ENCODE measurements around the gene DOK1. TPM values are rescaled to one million over a fixed set of nuclear protein-coding genes. Genes with fewer than 3 reads are reported as not detected.
A peak's percentile ranks its signal among the peaks of the same experiment; 100 is the strongest.

DOK1 gene
- total RNA-seq, 8 experiments from 2014 or later, result 1.6 to 23.0 (median 6.3) TPM

GRCh38 chr2:74585406-74586185 lies 31.1 kb downstream of the DOK1 start:
- no peaks in the 10 kb centered on the region for H3K4me1 ChIP-seq (replicated peaks in 1 of 2)
- H3K4me3 ChIP-seq, result no peak overlapping the region
- no peak for ATAC-seq (replicated peaks in 6 of 8)
- 30 to 80% (median 60%) methylated on average over 1 to 4 of the region's 4 CpGs for WGBS, 10 experiments
- in situ Hi-C loops (cut with MboI; ENCODE audit: low pct_unique_long_range_greater_than_20kb in 2 of 9, low sequenced_read_pairs in 9 of 9, unreplicated experiment in 9 of 9), result loop anchor here in 5 of 9 experiments (25.0 kb wide), 3 partner anchors 98 to 348 kb away; partner anchors contain the start of genes CCDC142 (in 3 of the 5), LBX2 (in 3 of the 5) and TTC31 (in 3 of the 5)
- no peak overlapping the region for H3K27ac ChIP-seq

GRCh38 chr2:74587664-74588277 lies 33.3 kb downstream of the DOK1 start:
- Histone ChIP-seq H3K27ac (no peak overlapping the region), H3K4me1 (replicated peaks in 1 of 2) (no peaks in the 10 kb centered on the region), H3K4me3 (no peak overlapping the region)
- WGBS, 10 experiments, result 0 to 29% (median 0%) methylated on average over 1 to 5 of the region's 6 CpGs; no CpG with 5 or more reads in 1 of the 10 experiments
- ATAC-seq (replicated peaks in 6 of 8), result peak; percentile 81 to 96 (median 92)
- in situ Hi-C loops (cut with MboI; ENCODE audit: low pct_unique_long_range_greater_than_20kb in 2 of 9, low sequenced_read_pairs in 9 of 9, unreplicated experiment in 9 of 9), result loop anchor here in 5 of 9 experiments (25.0 kb wide), 3 partner anchors 100 to 350 kb away; partner anchors contain the start of genes CCDC142 (in 3 of the 5), LBX2 (in 3 of the 5) and TTC31 (in 3 of the 5)

- in situ Hi-C loops (cut with MboI; ENCODE audit: low pct_unique_long_range_greater_than_20kb in 2 of 9, low sequenced_read_pairs in 9 of 9, unreplicated experiment in 9 of 9), result loop anchor here in 5 of 9 experiments (25.0 kb wide), 3 partner anchors 101 to 351 kb away; partner anchors contain the start of genes CCDC142 (in 3 of the 5), LBX2 (in 3 of the 5) and TTC31 (in 3 of the 5)
- no peak overlapping the region for H3K4me3 ChIP-seq
- WGBS, 10 experiments, result 0 to 78% (median 46%) methylated on average over 1 to 2 of the region's 2 CpGs
- no peak for ATAC-seq (replicated peaks in 6 of 8)
- no peaks in the 10 kb centered on the region for H3K4me1 ChIP-seq (replicated peaks in 1 of 2)
- H3K27ac ChIP-seq, result no peak overlapping the region
These were observed 34.1 kb downstream of the DOK1 start for GRCh38 chr2:74588664-74589063.

GRCh38 chr2:74593826-74594772 lies 39.6 kb downstream of the DOK1 start:
- H3K27ac ChIP-seq, result no peak overlapping the region
- 16 to 82% (median 47%) methylated on average over 1 to 4 of the region's 4 CpGs for WGBS, 10 experiments
- H3K4me1 ChIP-seq (replicated peaks in 1 of 2), result no peaks in the 10 kb centered on the region
- no peak overlapping the region for H3K4me3 ChIP-seq
- in situ Hi-C loops (cut with MboI; ENCODE audit: low pct_unique_long_range_greater_than_20kb in 2 of 9, low sequenced_read_pairs in 9 of 9, unreplicated experiment in 9 of 9), result loop anchor here in 5 of 9 experiments (25.0 kb wide), 3 partner anchors 107 to 357 kb away; partner anchors contain the start of genes CCDC142 (in 3 of the 5), LBX2 (in 3 of the 5) and TTC31 (in 3 of the 5)
- no peak for ATAC-seq (replicated peaks in 6 of 8)

DNA sequence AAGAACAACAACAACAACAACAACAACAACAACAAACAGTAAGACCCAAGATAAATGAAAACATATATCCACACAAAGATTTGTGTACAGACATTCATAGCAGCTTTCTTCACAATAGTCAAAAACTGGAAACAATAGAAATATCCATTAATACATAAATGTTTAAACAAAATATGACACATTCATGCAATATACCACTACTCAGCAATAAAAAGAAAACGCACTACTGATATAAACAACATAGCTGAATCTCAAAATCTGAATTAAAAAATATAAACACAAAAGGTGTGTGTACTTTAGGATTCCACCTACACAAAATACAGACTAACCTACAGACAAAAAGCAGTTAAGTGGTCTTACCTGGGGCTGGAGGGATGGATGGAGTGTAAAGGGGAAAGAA lies 42.1 kb downstream of the DOK1 start:
- Histone ChIP-seq H3K4me3 (no peak overlapping the region), H3K27ac (no peak overlapping the region), H3K4me1 (replicated peaks in 1 of 2) (no peaks in the 10 kb centered on the region)
- ATAC-seq (replicated peaks in 6 of 8), result no peak
- 9 to 78% (median 50%) methylated on average over 1 of the region's 1 CpG; no CpG with 5 or more reads in 3 of the 10 experiments for WGBS, 10 experiments
- in situ Hi-C loops (cut with MboI; ENCODE audit: low pct_unique_long_range_greater_than_20kb in 2 of 9, low sequenced_read_pairs in 9 of 9, unreplicated experiment in 9 of 9), result loop anchor here in 5 of 9 experiments (25.0 kb wide), 3 partner anchors 109 to 359 kb away; partner anchors contain the start of genes CCDC142 (in 3 of the 5), LBX2 (in 3 of the 5) and TTC31 (in 3 of the 5)

- Histone ChIP-seq H3K27ac (no peak overlapping the region), H3K4me1 (replicated peaks in 1 of 2) (no peaks in the 10 kb centered on the region), H3K4me3 (no peak overlapping the region)
- 0 to 100% (median 83%) methylated on average over 1 of the region's 1 CpG; no CpG with 5 or more reads in 5 of the 10 experiments for WGBS, 10 experiments
- ATAC-seq (replicated peaks in 6 of 8), result no peak
- in situ Hi-C loops (cut with MboI; ENCODE audit: low pct_unique_long_range_greater_than_20kb in 2 of 9, low sequenced_read_pairs in 9 of 9, unreplicated experiment in 9 of 9), result loop anchor here in 5 of 9 experiments (25.0 kb wide), 3 partner anchors 110 to 360 kb away; partner anchors contain the start of genes CCDC142 (in 3 of the 5), LBX2 (in 3 of the 5) and TTC31 (in 3 of the 5)
These were observed 42.9 kb downstream of the DOK1 start for GRCh38 chr2:74597410-74597809.

DNA sequence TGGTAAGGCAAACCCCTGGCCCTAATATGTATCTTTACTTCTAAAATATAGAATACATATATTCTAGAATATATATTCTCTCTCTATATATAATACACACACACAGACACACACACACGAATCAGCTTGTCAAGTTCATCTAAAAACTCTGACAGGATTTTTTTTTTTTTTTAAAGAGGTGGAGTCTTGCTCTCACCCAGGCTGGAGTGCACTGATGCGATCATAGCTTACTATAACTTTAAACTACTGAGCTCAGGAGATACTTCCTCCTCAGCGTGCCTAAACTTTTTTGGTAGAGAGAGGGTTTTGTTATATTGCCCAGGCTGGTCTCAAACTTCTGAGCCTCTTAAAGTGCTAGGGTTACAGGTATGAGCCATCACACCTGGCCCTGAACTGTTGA lies 45.2 kb downstream of the DOK1 start:
- in situ Hi-C loops (cut with MboI; ENCODE audit: low pct_unique_long_range_greater_than_20kb in 2 of 9, low sequenced_read_pairs in 9 of 9, unreplicated experiment in 9 of 9), result loop anchor here in 5 of 9 experiments (25.0 kb wide), 3 partner anchors 112 to 362 kb away; partner anchors contain the start of genes CCDC142 (in 3 of the 5), LBX2 (in 3 of the 5) and TTC31 (in 3 of the 5)
- H3K4me1 ChIP-seq (replicated peaks in 1 of 2), result no peaks in the 10 kb centered on the region
- ATAC-seq (replicated peaks in 6 of 8), result no peak
- H3K4me3 ChIP-seq, result no peak overlapping the region
- no peak overlapping the region for H3K27ac ChIP-seq
- WGBS, 10 experiments, result 0 to 70% (median 48%) methylated on average over 1 to 3 of the region's 3 CpGs

DNA sequence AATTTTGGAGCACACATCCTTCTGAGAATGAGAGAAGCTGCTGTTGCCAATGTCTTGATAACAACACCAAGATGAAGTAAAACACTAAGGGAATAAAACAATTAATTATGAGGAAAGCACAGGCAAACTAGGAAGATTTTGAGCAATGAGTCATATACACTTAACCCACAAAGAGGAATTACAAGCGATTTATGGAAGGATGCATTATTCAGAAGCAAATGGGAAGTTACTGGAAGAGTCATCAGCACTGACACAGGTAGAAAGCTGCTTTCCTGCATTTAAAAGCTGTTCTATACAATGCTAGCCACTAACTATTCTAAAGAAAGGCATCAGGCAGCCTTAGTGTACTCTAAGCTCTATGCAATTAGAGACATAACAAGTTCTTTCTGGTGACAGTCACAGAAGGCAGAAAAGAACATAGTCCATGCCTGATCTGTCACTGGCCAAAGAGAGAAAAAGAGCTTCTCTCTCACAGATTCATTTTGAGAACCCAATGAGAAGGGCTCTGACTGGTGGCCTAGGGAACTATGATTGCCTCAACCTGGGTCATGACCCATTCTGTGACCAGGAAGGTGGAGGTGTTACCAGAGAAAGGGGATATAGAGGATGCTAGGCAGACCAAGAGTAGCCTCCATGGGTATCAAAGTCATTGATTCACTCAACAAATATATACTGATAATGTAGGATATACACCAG lies 48.2 kb downstream of the DOK1 start:
- H3K4me3 ChIP-seq, result no peak overlapping the region
- 0 to 86% (median 40%) methylated on average over 1 of the region's 1 CpG; no CpG with 5 or more reads in 3 of the 10 experiments for WGBS, 10 experiments
- in situ Hi-C loops (cut with MboI; ENCODE audit: low pct_unique_long_range_greater_than_20kb in 2 of 9, low sequenced_read_pairs in 9 of 9, unreplicated experiment in 9 of 9), result no loop called here
- H3K27ac ChIP-seq, result no peak overlapping the region
- peak in 5 of 8 experiments; percentile 55 to 95 (median 68) for ATAC-seq (replicated peaks in 6 of 8)
- no peaks in the 10 kb centered on the region for H3K4me1 ChIP-seq (replicated peaks in 1 of 2)

- in situ Hi-C loops (cut with MboI; ENCODE audit: low pct_unique_long_range_greater_than_20kb in 2 of 9, low sequenced_read_pairs in 9 of 9, unreplicated experiment in 9 of 9), result no loop called here
- 42 to 85% (median 60%) methylated on average over 3 to 7 of the region's 7 CpGs for WGBS, 10 experiments
- peak in 1 of 8 experiments; percentile 47 for ATAC-seq (replicated peaks in 6 of 8)
- H3K27ac ChIP-seq, result no peak overlapping the region
- no peak overlapping the region for H3K4me3 ChIP-seq
- H3K4me1 ChIP-seq (replicated peaks in 1 of 2), result no peaks in the 10 kb centered on the region
These were observed 48.9 kb downstream of the DOK1 start for GRCh38 chr2:74603282-74604000.

GRCh38 chr2:74606927-74607326 lies 52.4 kb downstream of the DOK1 start:
- WGBS, 10 experiments, result 0 to 100% (median 67%) methylated on average over 1 to 4 of the region's 5 CpGs
- H3K4me3 ChIP-seq, result no peak overlapping the region
- in situ Hi-C loops (cut with MboI; ENCODE audit: low pct_unique_long_range_greater_than_20kb in 2 of 9, low sequenced_read_pairs in 9 of 9, unreplicated experiment in 9 of 9), result no loop called here
- no peak for ATAC-seq (replicated peaks in 6 of 8)
- no peak overlapping the region for H3K27ac ChIP-seq
- no peaks in the 10 kb centered on the region for H3K4me1 ChIP-seq (replicated peaks in 1 of 2)
